Liver (tissue), 9 donors: ENCODE results near the gene TMEM179. TPM values are rescaled to one million over a fixed set of nuclear protein-coding genes. Genes with fewer than 3 reads are reported as not detected.

Experiments used
- DNase-seq: peaks from one replicate; pipeline ENCODE4 v3.0.0-alpha.2; 2017; ENCODE audit warnings: low spot score
- H3K27ac ChIP-seq, 2 donors: one replicate each; pipeline ENCODE4 v1.7.0; 2013; ENCODE audit warnings: inconsistent platforms in 2 of 2, low read length in 2 of 2, control low read depth in 1 of 2, low read depth in 1 of 2, mild to moderate bottlenecking in 1 of 2
- H3K27me3 ChIP-seq, 4 donors: one replicate each; pipeline versions ENCODE4 v1.6.1 to v1.7.0; 2013; ENCODE audit warnings: low read length in 3 of 4, inconsistent platforms in 1 of 4, mild to moderate bottlenecking in 1 of 4, moderate library complexity in 1 of 4; ENCODE audit not compliant: control insufficient read depth in 4 of 4, insufficient read depth in 4 of 4
- H3K36me3 ChIP-seq, 4 donors: one replicate each; pipeline versions ENCODE4 v1.6.1 to v1.7.0; 2013; ENCODE audit warnings: low read length in 3 of 4, mild to moderate bottlenecking in 3 of 4, low read depth in 1 of 4, moderate library complexity in 1 of 4; ENCODE audit not compliant: control insufficient read depth in 4 of 4, insufficient read depth in 3 of 4
- H3K4me1 ChIP-seq, 4 donors: one replicate each; pipeline versions ENCODE4 v1.6.1 to v1.7.0; 2013; ENCODE audit warnings: low read length in 3 of 4, mild to moderate bottlenecking in 3 of 4, moderate library complexity in 1 of 4; ENCODE audit not compliant: control insufficient read depth in 4 of 4, insufficient read depth in 4 of 4
- H3K4me3 ChIP-seq, 3 donors: one replicate each; pipeline versions ENCODE4 v1.6.1 to v1.7.0; 2013; ENCODE audit warnings: low read length in 3 of 3, control low read depth in 1 of 3, low read depth in 1 of 3, mild to moderate bottlenecking in 1 of 3
- H3K9ac ChIP-seq, 2 donors: one replicate each; pipeline ENCODE4 v1.7.0; 2013; ENCODE audit warnings: low read length in 2 of 2, mild to moderate bottlenecking in 2 of 2, moderate library complexity in 2 of 2, control low read depth in 1 of 2, low read depth in 1 of 2
- H3K9me3 ChIP-seq, 4 donors: one replicate each; pipeline versions ENCODE4 v1.6.1 to v1.7.0; 2013; ENCODE audit warnings: low read length in 3 of 4; ENCODE audit not compliant: control insufficient read depth in 4 of 4
- ATF3 ChIP-seq: IDR thresholded peaks from 2 replicates; pipeline ENCODE4 v1.6.1; 2016; ENCODE audit warnings: antibody characterized with exemption
- EGR1 ChIP-seq, 2 donors: IDR thresholded peaks; 2 replicates each; pipeline ENCODE4 v1.6.1; 2016 to 2018; ENCODE audit warnings: antibody characterized with exemption in 2 of 2, low read depth in 2 of 2
- FOXA1 ChIP-seq: IDR thresholded peaks from 2 replicates; pipeline ENCODE4 v1.6.1; 2016; ENCODE audit warnings: antibody characterized with exemption
- FOXA2 ChIP-seq: IDR thresholded peaks from 2 replicates; pipeline ENCODE4 v1.6.1; 2016; ENCODE audit warnings: antibody characterized with exemption
- GABPA ChIP-seq, 2 donors: IDR thresholded peaks in 1 of 2; conservative IDR thresholded peaks in 1 of 2; 2 replicates each; pipeline ENCODE4 v1.6.1; 2016; ENCODE audit warnings: antibody characterized with exemption in 2 of 2, mild to moderate bottlenecking in 1 of 2, moderate library complexity in 1 of 2
- HNF4A ChIP-seq, 2 donors: conservative IDR thresholded peaks; 2 replicates each; pipeline ENCODE4 v1.6.1; 2016; ENCODE audit warnings: antibody characterized with exemption in 2 of 2, mild to moderate bottlenecking in 2 of 2
- HNF4G ChIP-seq: IDR thresholded peaks from 2 replicates; pipeline ENCODE4 v1.6.1; 2016; ENCODE audit warnings: antibody characterized with exemption
- JUND ChIP-seq, 2 donors: IDR thresholded peaks; 2 replicates each; pipeline ENCODE4 v1.6.1; 2016; ENCODE audit warnings: antibody characterized with exemption in 2 of 2
- NR2F2 ChIP-seq: IDR thresholded peaks from 2 replicates; pipeline ENCODE4 v1.6.1; 2016; ENCODE audit warnings: antibody characterized with exemption
- RXRA ChIP-seq, 2 donors: IDR thresholded peaks; 2 replicates each; pipeline ENCODE4 v1.6.1; 2017 to 2018; ENCODE audit warnings: antibody characterized with exemption in 2 of 2, mild to moderate bottlenecking in 1 of 2
- TAF1 ChIP-seq: conservative IDR thresholded peaks from 2 replicates; pipeline ENCODE4 v1.6.1; 2016; ENCODE audit warnings: antibody characterized with exemption, mild to moderate bottlenecking
- ZBTB33 ChIP-seq: IDR thresholded peaks from 2 replicates; pipeline ENCODE4 v1.6.1; 2016; ENCODE audit warnings: antibody characterized with exemption
- WGBS: extraction: QIAGEN DNeasy Blood & Tissue Kit; methylation state at CpG from one replicate; pipeline ENCODE4 v1.1.7; 2013; 5-methylcytosine and 5-hydroxymethylcytosine counted together
- polyA plus RNA-seq, 2 donors: library from polyadenylated mRNA; stranded (reverse) in 1 of 2; unstranded in 1 of 2; fragments of 200-250 nt in 1 of 2; fragments of >200 nt in 1 of 2; fragmentation: Nextera tagmentation in 1 of 2; extraction: Ambion mirVana in 1 of 2; gene quantifications; one replicate each; pipeline versions ENCODE4 v1.2.1 to v1.2.3, GENCODE V29; 2013 to 2015
- total RNA-seq, 2 donors: library from RNA; depleted of rRNA; stranded (reverse); fragments of >200 nt; gene quantifications; one replicate each; pipeline ENCODE4 v1.2.3, GENCODE V29; 2014
- TF ChIP-seq, protein P1 (sequence below): IDR thresholded peaks from 2 replicates; pipeline ENCODE4 v1.6.1; 2016; ENCODE audit warnings: antibody characterized with exemption
- TF ChIP-seq, protein P2 (sequence below): IDR thresholded peaks from 2 replicates; pipeline ENCODE4 v1.6.1; 2016; ENCODE audit warnings: antibody characterized with exemption, mild to moderate bottlenecking
- TF ChIP-seq, protein P3 (sequence below): fragments of 150-350 bp; IDR thresholded peaks from 2 replicates; pipeline ENCODE4 v1.5.1; 2017; ENCODE audit warnings: improper control_type of control experiment, low read depth, low read length; ENCODE audit not compliant: missing input control
- donor health status: healthy.
- donor health status: healthy.
- donor health status: healthy.
- donor health status: healthy.
- donor health status: healthy.

The TMEM179 gene
- total and polyA plus RNA-seq, 4 donors: 0.12 to 0.37 TPM; not detected in 2

GRCh38 chr14:104601786-104602185 lies 2.8 kb downstream of the TMEM179 start:
- H3K4me3 ChIP-seq: no peak overlapping the region
- no peaks in the 10 kb centered on the region for H3K9me3 ChIP-seq
- H3K27me3 ChIP-seq: peaks cover 0 to 13% (median 4%) of the 10 kb centered on the region in 4 donors
- no peak overlapping the region for H3K9ac ChIP-seq
- WGBS: 40% methylated on average over 9 of the region's 9 CpGs
- no peak for DNase-seq
- H3K36me3 ChIP-seq: no peaks in the 10 kb centered on the region
- TF ChIP-seq, protein P1, sequence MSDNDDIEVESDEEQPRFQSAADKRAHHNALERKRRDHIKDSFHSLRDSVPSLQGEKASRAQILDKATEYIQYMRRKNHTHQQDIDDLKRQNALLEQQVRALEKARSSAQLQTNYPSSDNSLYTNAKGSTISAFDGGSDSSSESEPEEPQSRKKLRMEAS: no peak
- no peak for TF ChIP-seq FOXA1
- no peak for TF ChIP-seq FOXA2
- H3K4me1 ChIP-seq: peaks cover 0 to 3% (median 0%) of the 10 kb centered on the region in 4 donors
- no peak overlapping the region for H3K27ac ChIP-seq

DNA sequence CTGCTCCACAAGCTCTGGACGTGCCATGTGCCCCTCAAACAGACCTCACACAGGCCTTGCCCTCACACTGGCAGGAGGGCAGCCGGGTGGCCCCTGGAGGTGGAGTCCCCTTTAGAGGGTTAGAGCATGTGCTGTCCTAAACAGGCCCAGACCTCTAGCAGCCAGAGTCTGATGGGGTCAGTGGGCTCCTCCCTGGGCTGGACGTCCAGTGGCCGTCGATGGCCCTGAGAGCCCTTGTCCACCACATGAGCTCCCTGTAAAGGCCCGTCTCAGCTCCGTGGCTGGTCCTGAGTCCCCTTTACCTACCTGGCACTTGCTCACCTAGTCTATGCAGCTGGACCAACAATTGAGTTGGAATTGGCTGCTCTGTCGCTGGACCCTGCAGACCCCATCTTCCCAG lies 3.8 kb downstream of the TMEM179 start:
- 79% methylated on average over 8 of the region's 8 CpGs for WGBS
- H3K9ac ChIP-seq: no peak overlapping the region
- TF ChIP-seq, protein P1: no peak
- TF ChIP-seq ATF3 (no peak), RXRA (IDR thresholded peaks at IDR 0.05) (no peak), TAF1 (no peak), ZBTB33 (no peak), EGR1 (IDR thresholded peaks at IDR 0.05; ENCODE audit: low read depth in 2 of 2) (no peak), HNF4A (conservative IDR thresholded peaks at IDR 0.05) (no peak), JUND (IDR thresholded peaks at IDR 0.05) (no peak), GABPA (IDR thresholded peaks at IDR 0.05 in 1 of 2, conservative IDR thresholded peaks at IDR 0.05 in 1 of 2) (no peak), FOXA2 (no peak), HNF4G (no peak), FOXA1 (no peak), NR2F2 (no peak)
- TF ChIP-seq, protein P2, sequence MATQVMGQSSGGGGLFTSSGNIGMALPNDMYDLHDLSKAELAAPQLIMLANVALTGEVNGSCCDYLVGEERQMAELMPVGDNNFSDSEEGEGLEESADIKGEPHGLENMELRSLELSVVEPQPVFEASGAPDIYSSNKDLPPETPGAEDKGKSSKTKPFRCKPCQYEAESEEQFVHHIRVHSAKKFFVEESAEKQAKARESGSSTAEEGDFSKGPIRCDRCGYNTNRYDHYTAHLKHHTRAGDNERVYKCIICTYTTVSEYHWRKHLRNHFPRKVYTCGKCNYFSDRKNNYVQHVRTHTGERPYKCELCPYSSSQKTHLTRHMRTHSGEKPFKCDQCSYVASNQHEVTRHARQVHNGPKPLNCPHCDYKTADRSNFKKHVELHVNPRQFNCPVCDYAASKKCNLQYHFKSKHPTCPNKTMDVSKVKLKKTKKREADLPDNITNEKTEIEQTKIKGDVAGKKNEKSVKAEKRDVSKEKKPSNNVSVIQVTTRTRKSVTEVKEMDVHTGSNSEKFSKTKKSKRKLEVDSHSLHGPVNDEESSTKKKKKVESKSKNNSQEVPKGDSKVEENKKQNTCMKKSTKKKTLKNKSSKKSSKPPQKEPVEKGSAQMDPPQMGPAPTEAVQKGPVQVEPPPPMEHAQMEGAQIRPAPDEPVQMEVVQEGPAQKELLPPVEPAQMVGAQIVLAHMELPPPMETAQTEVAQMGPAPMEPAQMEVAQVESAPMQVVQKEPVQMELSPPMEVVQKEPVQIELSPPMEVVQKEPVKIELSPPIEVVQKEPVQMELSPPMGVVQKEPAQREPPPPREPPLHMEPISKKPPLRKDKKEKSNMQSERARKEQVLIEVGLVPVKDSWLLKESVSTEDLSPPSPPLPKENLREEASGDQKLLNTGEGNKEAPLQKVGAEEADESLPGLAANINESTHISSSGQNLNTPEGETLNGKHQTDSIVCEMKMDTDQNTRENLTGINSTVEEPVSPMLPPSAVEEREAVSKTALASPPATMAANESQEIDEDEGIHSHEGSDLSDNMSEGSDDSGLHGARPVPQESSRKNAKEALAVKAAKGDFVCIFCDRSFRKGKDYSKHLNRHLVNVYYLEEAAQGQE: no peak
- TF ChIP-seq, protein P3, sequence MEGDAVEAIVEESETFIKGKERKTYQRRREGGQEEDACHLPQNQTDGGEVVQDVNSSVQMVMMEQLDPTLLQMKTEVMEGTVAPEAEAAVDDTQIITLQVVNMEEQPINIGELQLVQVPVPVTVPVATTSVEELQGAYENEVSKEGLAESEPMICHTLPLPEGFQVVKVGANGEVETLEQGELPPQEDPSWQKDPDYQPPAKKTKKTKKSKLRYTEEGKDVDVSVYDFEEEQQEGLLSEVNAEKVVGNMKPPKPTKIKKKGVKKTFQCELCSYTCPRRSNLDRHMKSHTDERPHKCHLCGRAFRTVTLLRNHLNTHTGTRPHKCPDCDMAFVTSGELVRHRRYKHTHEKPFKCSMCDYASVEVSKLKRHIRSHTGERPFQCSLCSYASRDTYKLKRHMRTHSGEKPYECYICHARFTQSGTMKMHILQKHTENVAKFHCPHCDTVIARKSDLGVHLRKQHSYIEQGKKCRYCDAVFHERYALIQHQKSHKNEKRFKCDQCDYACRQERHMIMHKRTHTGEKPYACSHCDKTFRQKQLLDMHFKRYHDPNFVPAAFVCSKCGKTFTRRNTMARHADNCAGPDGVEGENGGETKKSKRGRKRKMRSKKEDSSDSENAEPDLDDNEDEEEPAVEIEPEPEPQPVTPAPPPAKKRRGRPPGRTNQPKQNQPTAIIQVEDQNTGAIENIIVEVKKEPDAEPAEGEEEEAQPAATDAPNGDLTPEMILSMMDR: no peak
- no peaks in the 10 kb centered on the region for H3K36me3 ChIP-seq
- no peaks in the 10 kb centered on the region for H3K9me3 ChIP-seq
- H3K27me3 ChIP-seq: peaks cover 0 to 13% (median 4%) of the 10 kb centered on the region in 4 donors
- H3K4me3 ChIP-seq: no peak overlapping the region
- H3K27ac ChIP-seq: no peak overlapping the region
- no peak for DNase-seq
- peaks cover 0 to 3% (median 0%) of the 10 kb centered on the region in 4 donors for H3K4me1 ChIP-seq
